WERI-Rb-1 (cell line): ENCODE data around the gene STAM.

ENCODE experiments used
- DNase-seq: peaks from one replicate; pipeline ENCODE4 v3.0.0-alpha.2; 2020
- H3K27ac ChIP-seq: fragments of 250-450 bp; sonication (Bioruptor Pico); 2 replicates; pipeline ENCODE4 v1.5.1; 2020; ENCODE audit warnings: mild to moderate bottlenecking, moderate library complexity
- H3K27me3 ChIP-seq: fragments of 250-450 bp; sonication (Bioruptor Pico); 2 replicates; pipeline ENCODE4 v1.5.1; 2021; ENCODE audit warnings: mild to moderate bottlenecking, low read depth, moderate library complexity; ENCODE audit not compliant: insufficient read depth, severe bottlenecking
- H3K36me3 ChIP-seq: fragments of 250-450 bp; sonication (Bioruptor Pico); 2 replicates; pipeline ENCODE4 v1.5.1; 2020; ENCODE audit warnings: mild to moderate bottlenecking, moderate library complexity
- H3K4me3 ChIP-seq: 2 replicates; pipeline ENCODE4 v1.5.1; 2011; ENCODE audit warnings: low read depth, mild to moderate bottlenecking, control low read depth, low read length
- H3K9me3 ChIP-seq: fragments of 250-450 bp; sonication (Bioruptor Pico); 2 replicates; pipeline ENCODE4 v1.5.1; 2021; ENCODE audit warnings: mild to moderate bottlenecking, moderate library complexity; ENCODE audit not compliant: severe bottlenecking
- CTCF ChIP-seq: IDR thresholded peaks from 2 replicates; pipeline ENCODE4 v1.5.1; 2011; ENCODE audit warnings: low read depth, mild to moderate bottlenecking, control low read depth, inconsistent platforms, low read length

STAM gene

GRCh38 chr10:17671307-17671706 lies 27.4 kb downstream of the STAM start:
- no peak for DNase-seq
- H3K36me3 ChIP-seq, result no peaks in the 10 kb centered on the region
- no peak overlapping the region for H3K27ac ChIP-seq
- no peak overlapping the region for H3K4me3 ChIP-seq
- no peaks in the 10 kb centered on the region for H3K27me3 ChIP-seq
- no peak for TF ChIP-seq CTCF
- no peaks in the 10 kb centered on the region for H3K9me3 ChIP-seq

- no peak for TF ChIP-seq CTCF
- Histone ChIP-seq H3K36me3 (no peaks in the 10 kb centered on the region), H3K27ac (no peak overlapping the region), H3K4me3 (no peak overlapping the region), H3K27me3 (no peaks in the 10 kb centered on the region), H3K9me3 (no peaks in the 10 kb centered on the region)
- no peak for DNase-seq
Measured at GRCh38 chr10:17673471-17674061, 29.6 kb downstream of the STAM start.

DNA sequence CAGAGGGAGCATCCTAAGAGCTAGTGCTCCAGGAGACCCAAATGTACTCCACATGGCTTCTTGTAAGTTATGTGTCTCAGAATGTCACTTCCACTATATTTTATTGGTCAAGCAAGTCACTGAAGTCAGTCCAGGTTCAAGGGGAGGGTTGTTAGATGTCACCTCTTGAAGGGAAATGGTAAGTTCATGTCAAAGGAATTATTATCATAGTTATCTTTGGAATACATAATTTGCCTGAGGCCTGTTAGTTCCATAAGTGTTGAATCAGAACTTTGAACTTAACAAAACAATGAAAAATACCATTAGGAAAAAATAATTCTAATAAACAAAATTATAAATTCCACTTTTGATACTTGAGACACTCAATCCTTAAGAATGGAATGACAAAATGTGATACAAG lies 30.6 kb downstream of the STAM start:
- H3K9me3 ChIP-seq, result no peaks in the 10 kb centered on the region
- no peak for TF ChIP-seq CTCF
- H3K4me3 ChIP-seq, result no peak overlapping the region
- H3K36me3 ChIP-seq, result no peaks in the 10 kb centered on the region
- no peaks in the 10 kb centered on the region for H3K27me3 ChIP-seq
- no peak for DNase-seq
- H3K27ac ChIP-seq, result no peak overlapping the region

DNA sequence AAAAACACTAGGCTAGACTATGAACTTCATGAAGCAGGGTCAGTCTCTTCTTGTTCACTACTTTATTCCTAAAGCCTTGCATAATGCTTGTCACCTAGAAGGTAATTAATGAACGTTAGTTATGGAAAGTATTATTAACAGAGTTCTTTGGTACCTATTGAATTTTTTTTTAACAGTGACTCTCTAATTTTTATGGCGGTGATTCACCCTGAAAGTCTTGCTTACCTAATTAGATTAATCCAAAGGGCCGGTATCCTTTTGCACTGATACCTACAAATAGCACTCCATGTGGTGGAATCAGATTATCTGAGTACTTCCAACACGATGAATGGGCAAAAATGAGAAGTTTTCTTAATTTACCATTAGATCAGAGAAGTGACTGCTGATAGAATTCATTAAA lies 31.7 kb downstream of the STAM start:
- H3K27ac ChIP-seq, result no peak overlapping the region
- H3K27me3 ChIP-seq, result no peaks in the 10 kb centered on the region
- H3K36me3 ChIP-seq, result no peaks in the 10 kb centered on the region
- no peak overlapping the region for H3K4me3 ChIP-seq
- DNase-seq, result no peak
- no peaks in the 10 kb centered on the region for H3K9me3 ChIP-seq
- TF ChIP-seq CTCF, result no peak

GRCh38 chr10:17676919-17677318 lies 33.0 kb downstream of the STAM start:
- Histone ChIP-seq H3K9me3 (no peaks in the 10 kb centered on the region), H3K36me3 (no peaks in the 10 kb centered on the region), H3K4me3 (no peak overlapping the region), H3K27ac (no peak overlapping the region), H3K27me3 (no peaks in the 10 kb centered on the region)
- no peak for DNase-seq
- no peak for TF ChIP-seq CTCF

DNA sequence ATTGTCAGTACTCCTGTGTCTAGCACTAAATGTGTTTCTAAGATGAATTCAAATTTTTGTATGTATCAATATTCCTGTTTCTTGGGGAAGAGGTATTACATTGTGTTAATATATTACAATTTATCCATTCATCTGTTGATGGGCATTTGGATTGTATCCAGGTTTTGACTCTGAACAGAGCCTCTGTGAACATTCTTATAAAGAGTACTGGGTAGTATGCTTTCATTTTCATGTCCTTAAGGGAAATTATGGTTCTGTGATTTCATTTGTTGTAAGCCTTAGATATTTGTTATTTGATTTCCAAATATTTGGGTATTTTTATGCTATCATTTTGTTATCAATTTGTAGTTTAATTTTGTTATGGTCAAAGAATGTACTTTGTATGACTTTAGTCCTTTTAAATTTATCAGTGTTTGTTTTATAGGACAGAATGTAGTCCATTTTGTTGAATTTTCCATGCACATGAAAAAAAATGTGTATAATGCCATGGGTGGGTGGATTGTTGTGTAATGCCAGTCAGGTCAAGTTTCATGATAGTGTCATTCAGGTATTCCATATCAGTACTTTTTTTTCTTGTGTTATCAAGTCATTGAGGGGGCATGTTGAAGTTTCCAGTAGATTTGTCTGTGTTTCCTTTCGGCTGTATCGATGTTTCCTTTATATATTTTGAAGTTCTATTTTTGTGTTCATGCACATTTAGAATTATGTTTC lies 38.4 kb downstream of the STAM start:
- TF ChIP-seq CTCF, result no peak
- DNase-seq, result no peak
- Histone ChIP-seq H3K27me3 (no peaks in the 10 kb centered on the region), H3K4me3 (no peak overlapping the region), H3K9me3 (no peaks in the 10 kb centered on the region), H3K36me3 (no peaks in the 10 kb centered on the region), H3K27ac (no peak overlapping the region)
